H1 (cell line): Measurements from ENCODE around the gene NUTM1. TPM values are rescaled to one million over a fixed set of nuclear protein-coding genes. Genes with fewer than 3 reads are reported as not detected.
A peak's percentile ranks its signal among the peaks of the same experiment; 100 is the strongest.
"Not testable (repeated sequence)": the region's sequence is repeated elsewhere in the genome, so short reads cannot be mapped to it uniquely, and the experiment has no call there.

ENCODE experiments used
- CTCF ChIA-PET: fragments of 300-600 bp; sonication (Branson Sonifier 250); formaldehyde crosslinking; loops from one replicate; lab custom pipeline; 2021; ENCODE audit not compliant: partially characterized antibody; lab: Charles Lee
- POLR2A ChIA-PET: fragments of 300-600 bp; sonication (Branson Sonifier 250); formaldehyde crosslinking; loops from one replicate; lab custom pipeline; 2021; ENCODE audit warnings: inconsistent platforms; ENCODE audit not compliant: partially characterized antibody; lab: Charles Lee
- DNase-seq, 2 experiments: peaks; one replicate each; pipeline versions ENCODE4 v3.0.0 to v3.0.0-alpha.2; 2010 to 2022; ENCODE audit warnings: low spot score in 2 of 2, low read depth in 1 of 2, mixed read lengths in 1 of 2
- FAIRE-seq: peaks from 2 replicates; lab custom pipeline; 2011; peaks lifted over from hg19 to GRCh38; lab: Jason Lieb, UNC
- H2AFZ ChIP-seq: 2 replicates; pipeline ENCODE4 v1.8.1; 2012; ENCODE audit warnings: low read length, inconsistent platforms
- H2AK5ac ChIP-seq: 2 replicates; pipeline ENCODE4 v1.6.1; 2013; ENCODE audit warnings: low read depth, low read length
- H2BK120ac ChIP-seq: replicated peaks from 2 replicates; pipeline ENCODE3; 2013; ENCODE audit warnings: low read depth, low read length, inconsistent platforms
- H2BK12ac ChIP-seq: 2 replicates; pipeline ENCODE4 v1.6.1; 2013; ENCODE audit warnings: low read depth, low read length
- H2BK15ac ChIP-seq: 2 replicates; pipeline ENCODE4 v1.6.1; 2013; ENCODE audit warnings: low read length
- H2BK20ac ChIP-seq: 2 replicates; pipeline ENCODE4 v1.6.1; 2013; ENCODE audit warnings: low read length
- H2BK5ac ChIP-seq: 2 replicates; pipeline ENCODE4 v1.6.1; 2013; ENCODE audit warnings: low read depth, low read length
- H3K14ac ChIP-seq: 2 replicates; pipeline ENCODE4 v1.6.1; 2013; ENCODE audit warnings: inconsistent platforms; ENCODE audit not compliant: insufficient read length
- H3K18ac ChIP-seq: 2 replicates; pipeline ENCODE4 v1.6.1; 2013; ENCODE audit warnings: low read length; ENCODE audit errors: extremely low read depth
- H3K23ac ChIP-seq: 2 replicates; pipeline ENCODE4 v1.6.1; 2013; ENCODE audit warnings: inconsistent platforms; ENCODE audit not compliant: insufficient read length
- H3K23me2 ChIP-seq: 2 replicates; pipeline ENCODE4 v1.6.1; 2013; ENCODE audit warnings: low read depth, low read length
- H3K27ac ChIP-seq: 2 replicates; pipeline ENCODE4 v1.6.1; 2011; ENCODE audit warnings: low read depth, low read length, inconsistent platforms
- H3K27me3 ChIP-seq, 4 experiments: replicated peaks in 1 of 4; 1 replicate in 1 of 4; 2 replicates in 3 of 4; pipeline versions ENCODE4 v1.6.1 to v1.8.1; 2011 to 2013; ENCODE audit warnings: low read length in 3 of 4, mild to moderate bottlenecking in 3 of 4, inconsistent platforms in 2 of 4, mixed read lengths in 2 of 4, moderate library complexity in 1 of 4; ENCODE audit not compliant: control insufficient read depth in 3 of 4, insufficient read depth in 3 of 4; ENCODE audit errors: extremely low read depth in 1 of 4
- H3K36me3 ChIP-seq, 4 experiments: 2 replicates each; pipeline versions ENCODE4 v1.6.1 to v1.8.1; 2011 to 2013; ENCODE audit warnings: mild to moderate bottlenecking in 4 of 4, low read length in 3 of 4, moderate library complexity in 2 of 4, control low read depth in 1 of 4, inconsistent platforms in 1 of 4; ENCODE audit not compliant: insufficient read depth in 4 of 4, control insufficient read depth in 2 of 4
- H3K4ac ChIP-seq: replicated peaks from 2 replicates; pipeline ENCODE3; 2013; ENCODE audit warnings: low read length, low read depth, mixed read lengths, inconsistent platforms; ENCODE audit not compliant: insufficient read length
- H3K4me1 ChIP-seq, 4 experiments: replicated peaks in 1 of 4; 1 replicate in 1 of 4; 2 replicates in 3 of 4; pipeline versions ENCODE4 v1.6.1 to v1.8.1; 2011 to 2013; ENCODE audit warnings: low read length in 3 of 4, inconsistent platforms in 2 of 4, mixed read lengths in 1 of 4; ENCODE audit not compliant: insufficient read depth in 4 of 4, control insufficient read depth in 3 of 4
- H3K4me2 ChIP-seq, 2 experiments: 2 replicates each; pipeline versions ENCODE4 v1.6.1 to v1.8.1; 2011 to 2013; ENCODE audit warnings: low read depth in 2 of 2, low read length in 2 of 2, control low read depth in 1 of 2, inconsistent platforms in 1 of 2, mild to moderate bottlenecking in 1 of 2; ENCODE audit not compliant: insufficient read depth in 1 of 2
- H3K4me3 ChIP-seq, 4 experiments: fragments of 200-600, 300-600 bp in 1 of 4; sonication (generic), shearing (Covaris generic), sonication (Bioruptor Twin) in 1 of 4; 2 replicates each; pipeline versions ENCODE4 v1.5.1 to v1.8.1; 2011 to 2016; ENCODE audit warnings: low read length in 4 of 4, low read depth in 3 of 4, control low read depth in 2 of 4, inconsistent platforms in 2 of 4, mild to moderate bottlenecking in 2 of 4, mixed read lengths in 1 of 4, moderate library complexity in 1 of 4; ENCODE audit not compliant: insufficient read depth in 2 of 4; ENCODE audit errors: extremely low read depth in 1 of 4
- H3K56ac ChIP-seq: replicated peaks from 2 replicates; pipeline ENCODE3; 2013; ENCODE audit warnings: low read depth, mild to moderate bottlenecking, mixed read lengths, low read length, inconsistent platforms; ENCODE audit not compliant: insufficient read length
- H3K79me1 ChIP-seq: 2 replicates; pipeline ENCODE4 v1.6.1; 2013; ENCODE audit warnings: low read depth, low read length, control low read depth
- H3K79me2 ChIP-seq, 2 experiments: 2 replicates each; pipeline versions ENCODE4 v1.6.1 to v1.8.1; 2012 to 2013; ENCODE audit warnings: low read length in 2 of 2, mild to moderate bottlenecking in 2 of 2, inconsistent platforms in 1 of 2; ENCODE audit not compliant: insufficient read depth in 2 of 2, control insufficient read depth in 1 of 2
- H3K9ac ChIP-seq, 4 experiments: replicated peaks in 1 of 4; 1 replicate in 1 of 4; 2 replicates in 3 of 4; pipeline versions ENCODE4 v1.6.1 to v1.8.1; 2011 to 2013; ENCODE audit warnings: low read depth in 3 of 4, low read length in 3 of 4, control low read depth in 2 of 4, mild to moderate bottlenecking in 2 of 4, moderate library complexity in 2 of 4, inconsistent platforms in 1 of 4; ENCODE audit errors: extremely low read depth in 1 of 4
- H3K9me3 ChIP-seq, 2 experiments: 2 replicates each; pipeline versions ENCODE4 v1.6.1 to v1.8.1; 2012 to 2013; ENCODE audit warnings: mild to moderate bottlenecking in 2 of 2, moderate library complexity in 2 of 2, control low read depth in 1 of 2, inconsistent platforms in 1 of 2, low read depth in 1 of 2, low read length in 1 of 2, mixed read lengths in 1 of 2; ENCODE audit not compliant: insufficient read depth in 2 of 2
- H4K20me1 ChIP-seq, 2 experiments: replicated peaks in 1 of 2; 2 replicates each; pipeline versions ENCODE3 to v1.8.1; 2011 to 2013; ENCODE audit warnings: inconsistent platforms in 2 of 2, low read length in 2 of 2, mild to moderate bottlenecking in 1 of 2; ENCODE audit not compliant: insufficient read depth in 2 of 2, control insufficient read depth in 1 of 2
- H4K5ac ChIP-seq: 2 replicates; pipeline ENCODE4 v1.6.1; 2013; ENCODE audit warnings: low read length, low read depth, mixed read lengths, inconsistent platforms; ENCODE audit not compliant: insufficient read length
- H4K8ac ChIP-seq: 2 replicates; pipeline ENCODE4 v1.8.0; 2013; ENCODE audit warnings: mild to moderate bottlenecking, moderate library complexity, low read length, inconsistent platforms; ENCODE audit not compliant: insufficient read depth; ENCODE audit errors: extremely low read depth
- H4K91ac ChIP-seq: replicated peaks from 2 replicates; pipeline ENCODE3; 2013; ENCODE audit warnings: low read length, mixed read lengths, inconsistent platforms; ENCODE audit not compliant: insufficient read length
- WGBS, 2 experiments: shearing (Covaris generic) in 1 of 2; methylation state at CpG; one replicate each; pipeline versions ENCODE4 v1.1.6 to v1.1.7; 2013 to 2015; ENCODE audit warnings: low lambda C conversion rate in 2 of 2, mixed read lengths in 2 of 2, inconsistent platforms in 1 of 2, low coverage in 1 of 2, missing lambda C conversion rate in 1 of 2; ENCODE audit not compliant: insufficient replicate concordance in 2 of 2, insufficient coverage in 1 of 2, insufficient read length in 1 of 2; ENCODE audit errors: extremely low coverage in 1 of 2, missing lambda C conversion rate in 1 of 2; 5-methylcytosine and 5-hydroxymethylcytosine counted together
- polyA plus RNA-seq, 7 experiments: library from polyadenylated mRNA; depleted of rRNA in 3 of 7; stranded (reverse) in 5 of 7; unstranded in 2 of 7; fragments of >200 nt in 5 of 7; fragments of 200-250 nt in 2 of 7; gene quantifications; 1 replicate in 5 of 7; 2 replicates in 1 of 7; 4 replicates in 1 of 7; pipeline versions ENCODE4 v1.2.1 to v1.2.3, GENCODE V29; 2011 to 2013; ENCODE audit warnings: missing spikeins in 2 of 7, mixed read lengths in 2 of 7
- total RNA-seq: library from RNA; stranded (reverse); fragmentation: NEBNext Ultra II Directional; extraction: Animal tissue kit (Norgen Biotek cat#: 25700); gene quantifications from 2 replicates; pipeline ENCODE4 v1.2.1, GENCODE V29; 2021

NUTM1 gene
- total and polyA plus RNA-seq, 2 of the 8 experiments (the other 6 are each of a cell fraction or from before 2014, with no cell fraction given): 0.39 to 0.60 TPM

- DNase-seq, H4K8ac ChIP-seq, H2AFZ ChIP-seq, H3K9ac ChIP-seq, H4K91ac ChIP-seq, CTCF ChIA-PET, H3K18ac ChIP-seq, H4K20me1 ChIP-seq, H3K36me3 ChIP-seq, H3K4me3 ChIP-seq, H2BK20ac ChIP-seq, H3K9me3 ChIP-seq, H3K27ac ChIP-seq, H2BK5ac ChIP-seq, H3K4me2 ChIP-seq, H3K23ac ChIP-seq, H3K79me1 ChIP-seq, POLR2A ChIA-PET, H3K79me2 ChIP-seq, H3K4me1 ChIP-seq, H3K23me2 ChIP-seq, H2BK15ac ChIP-seq, H3K4ac ChIP-seq, H4K5ac ChIP-seq, H3K27me3 ChIP-seq, H2BK120ac ChIP-seq, H2AK5ac ChIP-seq, H3K14ac ChIP-seq, H3K56ac ChIP-seq, H2BK12ac ChIP-seq: not testable (repeated sequence)
- WGBS, 2 experiments: no CpG with 5 or more reads among the region's 16 CpGs
- peak; percentile 92 for FAIRE-seq
Measured at GRCh38 chr15:34389594-34390086, 46.5 kb downstream of the NUTM1 start.

- H4K20me1 ChIP-seq, H2AFZ ChIP-seq, H3K36me3 ChIP-seq, DNase-seq, H3K9me3 ChIP-seq, H3K18ac ChIP-seq, H3K9ac ChIP-seq, CTCF ChIA-PET, H3K14ac ChIP-seq, H4K91ac ChIP-seq, H3K27ac ChIP-seq, H2BK5ac ChIP-seq, H3K4me1 ChIP-seq, H2BK120ac ChIP-seq, H3K4me2 ChIP-seq, H3K79me2 ChIP-seq, H2BK15ac ChIP-seq, H3K23ac ChIP-seq, H3K4ac ChIP-seq, H3K79me1 ChIP-seq, H2AK5ac ChIP-seq, POLR2A ChIA-PET, H2BK20ac ChIP-seq, FAIRE-seq, H4K8ac ChIP-seq, H3K56ac ChIP-seq, H2BK12ac ChIP-seq, H3K23me2 ChIP-seq, H3K27me3 ChIP-seq, H4K5ac ChIP-seq, H3K4me3 ChIP-seq: not testable (repeated sequence)
- 100% methylated on average over 2 of the region's 2 CpGs; no CpG with 5 or more reads in 1 of the 2 experiments for WGBS, 2 experiments
Measured at GRCh38 chr15:34392981-34393380, 49.9 kb downstream of the NUTM1 start.
